ENCODE measurements around the gene MLXIP. TPM values are rescaled to one million over a fixed set of nuclear protein-coding genes. Genes with fewer than 3 reads are reported as not detected.

Gene MLXIP
- total and polyA plus RNA-seq, 9 of the 15 experiments (the other 6 are each of a cell fraction or from before 2014, with no cell fraction given): 2.2 to 66.3 (median 18.1) TPM

DNA sequence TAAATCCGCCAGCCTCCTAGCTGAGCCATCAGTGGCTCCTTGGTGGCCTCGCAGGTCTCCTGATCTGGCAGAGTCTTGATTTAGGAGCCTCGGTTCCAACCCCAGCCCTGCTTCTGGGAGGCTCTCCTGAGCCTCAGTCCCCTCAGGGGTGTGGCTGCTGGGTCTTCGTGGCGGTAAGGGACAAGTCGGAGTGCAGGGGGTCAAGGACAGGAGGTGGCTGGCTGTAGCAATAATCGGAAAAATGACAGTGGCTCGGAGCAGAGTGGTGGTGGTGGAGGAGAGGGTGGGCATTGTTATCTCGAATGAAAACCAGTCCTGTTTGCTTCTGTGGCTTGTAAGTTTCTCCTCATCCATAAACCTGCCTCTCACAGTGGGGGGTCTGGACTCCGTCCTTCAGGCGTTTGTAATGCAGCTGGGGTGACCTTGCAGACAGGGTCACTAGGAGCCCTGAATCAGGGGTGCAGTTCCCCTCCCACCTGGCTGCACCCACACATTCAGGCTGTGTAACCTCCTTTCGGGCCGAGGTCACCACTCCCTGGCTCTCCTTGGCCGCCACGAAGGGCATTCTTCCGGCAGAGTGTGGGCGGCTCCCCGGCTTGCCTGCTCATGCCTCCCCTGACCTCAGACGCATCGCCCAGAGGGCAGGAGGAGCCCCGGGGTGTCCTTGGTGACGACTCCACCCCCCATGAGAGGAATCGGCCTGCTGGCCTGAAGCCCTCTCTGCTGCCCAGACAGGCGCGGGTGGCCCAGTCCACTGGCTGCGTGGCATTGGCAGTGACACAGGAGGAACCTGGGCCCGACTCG is 48.7 kb upstream of the MLXIP start:
- BruUV-seq (replicated peaks): no TSS peak
- Histone ChIP-seq H3K79me2 (ENCODE audit: control insufficient read depth, insufficient read depth, low read length) (peaks cover 70% of the 10 kb centered on the region), H3K4me2 (ENCODE audit: insufficient read depth, low read length) (no peak overlapping the region), H3K27me3 (ENCODE audit: control insufficient read depth in 2 of 2, insufficient read depth in 2 of 2, low read length in 2 of 2) (no peaks in the 10 kb centered on the region), H3K36me3 (ENCODE audit: control insufficient read depth, insufficient read depth, low read length) (peaks cover 15% of the 10 kb centered on the region; the same call in 1 of the 3 replicates), H3K9ac (ENCODE audit: insufficient read depth in 1 of 2, low read depth in 2 of 2, low read length in 2 of 2) (peak overlapping the region in 1 of 2 experiments; percentile 58; a peak in 2 of 4 replicates), H3K4me1 (replicated peaks in 1 of 2; ENCODE audit: control insufficient read depth in 2 of 2, insufficient read depth in 2 of 2, low read length in 2 of 2) (peaks cover 0 to 37% of the 10 kb centered on the region in 2 experiments; a peak in 4 of 5 replicates), H3K9me3 (replicated peaks; ENCODE audit: control insufficient read depth, insufficient read depth, low read depth, low read length) (no peaks in the 10 kb centered on the region), H2AFZ (ENCODE audit: low read depth, low read length) (no peak overlapping the region), H3K9me1 (ENCODE audit: control insufficient read depth, insufficient read depth, low read length) (peaks cover 8% of the 10 kb centered on the region), H3K27ac (ENCODE audit: extremely low read depth, low read depth, low read length) (no peak overlapping the region), H4K20me1 (replicated peaks; ENCODE audit: control insufficient read depth, insufficient read depth, low read length) (peaks cover 9% of the 10 kb centered on the region; the same call in 1 of the 2 replicates), H3K4me3 (no peak overlapping the region)
- POLR2A ChIA-PET: no interaction called here
- ATAC-seq (no peak), FAIRE-seq (no peak), DNase-seq (ENCODE audit: extremely low read depth in 1 of 4, low spot score in 3 of 4) (peak in 2 of 4 experiments; percentile 29 to 35)
- CTCF ChIA-PET (ENCODE audit: low intra/inter-chr PET ratio): no interaction called here
- in situ Hi-C loops (cut with MboI) (no loop called here), intact Hi-C loops (cut with micrococcal nuclease) (no loop called here)
- TF ChIP-seq ZNF75A (CRISPR knock-in tag; IDR thresholded peaks at IDR 0.05) (no peak), EGR1 (conservative IDR thresholded peaks at IDR 0.05) (0 out of 2 replicates have a peak, but pooled peaks have one; percentile 18), BMI1 (IDR thresholded peaks at IDR 0.05; ENCODE audit: low read length) (no peak), ZFX (CRISPR knock-in tag; IDR thresholded peaks at IDR 0.05) (no peak), ZFP91 (CRISPR knock-in tag; IDR thresholded peaks at IDR 0.05) (no peak), RBM39 (optimal IDR thresholded peaks at IDR 0.05; ENCODE audit: low read depth, low read length) (no peak), ZNF224 (CRISPR knock-in tag; IDR thresholded peaks at IDR 0.05) (no peak)
- WGBS (ENCODE audit: insufficient coverage, low coverage, missing lambda C conversion rate): 72% methylated on average over 28 of the region's 28 CpGs

Measured in K562 (cell line).